Large intestine (tissue), 3 donors: ENCODE results near the gene COX7B2. TPM values are rescaled to one million over a fixed set of nuclear protein-coding genes. Genes with fewer than 3 reads are reported as not detected.

Experiments used
- DNase-seq, 2 donors: peaks; one replicate each; pipeline versions ENCODE4 v3.0.0 to v3.0.0-alpha.2; 2013
- H3K27ac ChIP-seq: one replicate; pipeline ENCODE4 v1.5.1; 2013; ENCODE audit warnings: low read length
- H3K27me3 ChIP-seq: 2 replicates; pipeline ENCODE4 v1.6.1; 2013; ENCODE audit warnings: low read length; ENCODE audit not compliant: control insufficient read depth, insufficient read depth
- H3K36me3 ChIP-seq: 2 replicates; pipeline ENCODE4 v1.6.1; 2013; ENCODE audit warnings: low read length; ENCODE audit not compliant: control insufficient read depth, insufficient read depth
- H3K4me1 ChIP-seq: one replicate; pipeline ENCODE4 v1.6.1; 2013; ENCODE audit warnings: low read length; ENCODE audit not compliant: control insufficient read depth, insufficient read depth
- H3K4me3 ChIP-seq: one replicate; pipeline ENCODE4 v1.5.1; 2013; ENCODE audit warnings: low read length
- H3K9me3 ChIP-seq: one replicate; pipeline ENCODE4 v1.6.1; 2013; ENCODE audit warnings: mild to moderate bottlenecking, low read depth, low read length, moderate library complexity; ENCODE audit not compliant: control insufficient read depth
- WGBS: methylation state at CpG from one replicate; pipeline ENCODE4 v1.1.5; 2013; ENCODE audit warnings: low lambda C conversion rate; ENCODE audit not compliant: insufficient coverage; 5-methylcytosine and 5-hydroxymethylcytosine counted together
- polyA plus RNA-seq: library from polyadenylated mRNA; unstranded; fragments of 120-200 nt; gene quantifications from one replicate; pipeline ENCODE4 v1.2.1, GENCODE V29; 2013

The COX7B2 gene
- polyA plus RNA-seq, 1 donor: not detected

GRCh38 chr4:46839128-46839527 is 69.9 kb downstream of the COX7B2 start:
- WGBS: no CpG with 5 or more reads among the region's 1 CpG
- H3K27ac ChIP-seq: no peak overlapping the region
- H3K36me3 ChIP-seq: no peaks in the 10 kb centered on the region
- H3K9me3 ChIP-seq: no peaks in the 10 kb centered on the region
- H3K27me3 ChIP-seq: no peaks in the 10 kb centered on the region
- no peak for DNase-seq
- H3K4me1 ChIP-seq: no peaks in the 10 kb centered on the region
- no peak overlapping the region for H3K4me3 ChIP-seq

DNA sequence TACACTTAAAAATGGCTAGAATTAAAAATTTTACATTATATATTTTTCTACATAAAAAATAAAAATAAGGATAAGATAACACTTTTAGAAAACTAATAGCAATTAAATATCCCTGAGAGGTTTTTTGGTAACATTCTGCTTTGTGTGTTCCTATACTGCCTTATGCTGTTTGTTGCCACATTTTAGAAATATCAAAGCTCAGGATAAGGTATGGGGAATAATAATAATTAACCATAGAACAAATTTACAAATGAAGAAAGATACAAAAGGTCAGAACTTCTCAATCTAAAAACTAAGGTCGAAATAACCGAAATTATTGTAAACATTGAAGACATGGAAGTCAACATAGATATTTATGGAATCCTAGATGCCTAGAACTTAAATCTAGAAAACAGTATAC is 71.4 kb downstream of the COX7B2 start:
- Histone ChIP-seq H3K27ac (no peak overlapping the region), H3K27me3 (no peaks in the 10 kb centered on the region), H3K36me3 (no peaks in the 10 kb centered on the region), H3K4me1 (no peaks in the 10 kb centered on the region), H3K4me3 (no peak overlapping the region), H3K9me3 (no peaks in the 10 kb centered on the region)
- no peak for DNase-seq
- 40% methylated on average over 1 of the region's 2 CpGs for WGBS

- no peaks in the 10 kb centered on the region for H3K9me3 ChIP-seq
- WGBS: 96% methylated on average over 3 of the region's 4 CpGs
- no peak for DNase-seq
These were observed 72.5 kb downstream of the COX7B2 start for GRCh38 chr4:46836584-46836983.

DNA sequence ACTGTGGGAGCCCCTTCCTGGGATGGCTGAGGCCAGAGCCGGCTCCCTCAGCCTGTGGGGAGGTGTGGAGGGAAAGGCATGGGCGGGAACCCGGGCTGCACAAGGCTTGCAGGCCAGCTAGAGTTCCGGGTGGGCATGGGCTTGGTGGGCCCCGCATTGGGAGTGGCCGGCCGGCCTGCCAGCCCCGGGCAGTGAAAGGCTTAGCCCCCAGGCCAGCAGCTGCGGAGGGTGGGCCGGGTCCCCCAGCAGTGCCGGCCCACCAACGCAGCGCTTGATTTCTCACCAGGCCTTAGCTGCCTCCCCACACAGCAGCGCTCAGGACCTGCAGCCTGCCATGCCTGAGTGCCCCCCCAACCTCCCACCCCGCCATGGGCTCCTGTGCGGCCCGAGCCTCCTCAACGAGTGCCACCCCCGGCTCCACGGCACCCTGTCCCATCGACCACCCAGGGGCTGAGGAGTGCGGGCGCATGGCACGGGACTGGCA is 78.0 kb downstream of the COX7B2 start:
- H3K27me3 ChIP-seq: no peaks in the 10 kb centered on the region
- no peak overlapping the region for H3K4me3 ChIP-seq

More at GRCh38 chr4:46836584-46836983, 72.5 kb downstream of the COX7B2 start:
- Histone ChIP-seq H3K36me3 (no peaks in the 10 kb centered on the region), H3K27me3 (no peaks in the 10 kb centered on the region), H3K27ac (no peak overlapping the region), H3K4me1 (no peaks in the 10 kb centered on the region), H3K4me3 (no peak overlapping the region)

GRCh38 chr4:46820154-46820553 is 88.9 kb downstream of the COX7B2 start:
- DNase-seq: no peak
- H3K36me3 ChIP-seq: no peaks in the 10 kb centered on the region
- no peak overlapping the region for H3K27ac ChIP-seq
- H3K9me3 ChIP-seq: no peaks in the 10 kb centered on the region
- no peak overlapping the region for H3K4me3 ChIP-seq
- no CpG with 5 or more reads among the region's 6 CpGs for WGBS
- no peaks in the 10 kb centered on the region for H3K27me3 ChIP-seq
- H3K4me1 ChIP-seq: no peaks in the 10 kb centered on the region

More for the DNA sequence above, 78.0 kb downstream of the COX7B2 start:
- H3K36me3 ChIP-seq: no peaks in the 10 kb centered on the region
- no CpG with 5 or more reads among the region's 24 CpGs for WGBS
- peaks cover 5% of the 10 kb centered on the region for H3K9me3 ChIP-seq
- H3K4me1 ChIP-seq: no peaks in the 10 kb centered on the region
- H3K27ac ChIP-seq: no peak overlapping the region
- no peak for DNase-seq

GRCh38 chr4:46819095-46819494 is 90.0 kb downstream of the COX7B2 start:
- H3K27ac ChIP-seq: no peak overlapping the region
- no peaks in the 10 kb centered on the region for H3K27me3 ChIP-seq
- no peaks in the 10 kb centered on the region for H3K36me3 ChIP-seq
- H3K4me3 ChIP-seq: no peak overlapping the region
- H3K4me1 ChIP-seq: no peaks in the 10 kb centered on the region
- WGBS: 80% methylated on average over 1 of the region's 3 CpGs
- no peak for DNase-seq
- no peaks in the 10 kb centered on the region for H3K9me3 ChIP-seq

GRCh38 chr4:46818604-46819003 is 90.4 kb downstream of the COX7B2 start:
- 100% methylated on average over 3 of the region's 4 CpGs for WGBS
- Histone ChIP-seq H3K27ac (no peak overlapping the region), H3K4me3 (no peak overlapping the region), H3K9me3 (no peaks in the 10 kb centered on the region), H3K36me3 (no peaks in the 10 kb centered on the region), H3K4me1 (no peaks in the 10 kb centered on the region), H3K27me3 (no peaks in the 10 kb centered on the region)
- no peak for DNase-seq

- WGBS: 100% methylated on average over 1 of the region's 1 CpG
- Histone ChIP-seq H3K27me3 (no peaks in the 10 kb centered on the region), H3K27ac (no peak overlapping the region), H3K4me1 (no peaks in the 10 kb centered on the region), H3K36me3 (no peaks in the 10 kb centered on the region), H3K9me3 (no peaks in the 10 kb centered on the region), H3K4me3 (no peak overlapping the region)
- DNase-seq: no peak
These were observed 91.2 kb downstream of the COX7B2 start for GRCh38 chr4:46817806-46818205.

DNA sequence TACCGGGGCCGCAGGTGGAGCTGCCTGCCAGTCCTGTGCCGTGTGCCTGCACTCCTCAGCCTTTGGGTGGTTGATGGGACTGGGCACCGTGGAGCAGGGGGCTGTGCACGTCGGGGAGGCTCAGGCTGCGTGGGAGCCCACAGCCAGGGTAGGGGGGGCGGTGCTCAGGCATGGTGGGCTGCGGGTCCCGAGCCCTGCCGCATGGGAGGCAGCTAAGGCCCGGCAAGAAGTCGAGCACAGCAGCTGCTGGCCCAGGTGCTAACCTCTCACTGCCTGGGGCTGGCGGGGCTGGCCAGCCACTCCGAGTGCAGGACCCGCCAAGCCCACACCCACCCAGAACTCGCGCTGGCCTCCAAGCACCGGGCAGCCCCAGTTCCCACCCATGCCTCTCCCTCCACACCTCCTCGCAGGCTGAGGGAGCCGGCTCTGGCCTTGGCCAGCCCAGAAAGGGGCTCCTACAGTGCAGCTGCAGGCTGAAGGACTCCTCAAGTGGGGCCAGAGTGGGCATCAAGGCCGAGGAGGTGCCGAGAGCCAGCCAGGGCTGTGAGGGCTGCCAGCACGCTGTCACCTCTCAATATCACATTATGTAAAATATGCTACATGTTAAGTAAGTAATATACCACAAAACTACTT is 104.1 kb downstream of the COX7B2 start:
- WGBS: no CpG with 5 or more reads among the region's 24 CpGs
- H3K27me3 ChIP-seq: no peaks in the 10 kb centered on the region
- H3K36me3 ChIP-seq: no peaks in the 10 kb centered on the region
- DNase-seq: no peak
- no peak overlapping the region for H3K4me3 ChIP-seq
- H3K4me1 ChIP-seq: no peaks in the 10 kb centered on the region
- H3K9me3 ChIP-seq: peaks cover 7% of the 10 kb centered on the region
- H3K27ac ChIP-seq: no peak overlapping the region

GRCh38 chr4:46793036-46793435 is 116.0 kb downstream of the COX7B2 start:
- Histone ChIP-seq H3K36me3 (no peaks in the 10 kb centered on the region), H3K4me1 (no peaks in the 10 kb centered on the region), H3K9me3 (no peaks in the 10 kb centered on the region), H3K27ac (no peak overlapping the region), H3K4me3 (no peak overlapping the region), H3K27me3 (no peaks in the 10 kb centered on the region)
- no peak for DNase-seq
- WGBS: no CpG with 5 or more reads among the region's 6 CpGs

DNA sequence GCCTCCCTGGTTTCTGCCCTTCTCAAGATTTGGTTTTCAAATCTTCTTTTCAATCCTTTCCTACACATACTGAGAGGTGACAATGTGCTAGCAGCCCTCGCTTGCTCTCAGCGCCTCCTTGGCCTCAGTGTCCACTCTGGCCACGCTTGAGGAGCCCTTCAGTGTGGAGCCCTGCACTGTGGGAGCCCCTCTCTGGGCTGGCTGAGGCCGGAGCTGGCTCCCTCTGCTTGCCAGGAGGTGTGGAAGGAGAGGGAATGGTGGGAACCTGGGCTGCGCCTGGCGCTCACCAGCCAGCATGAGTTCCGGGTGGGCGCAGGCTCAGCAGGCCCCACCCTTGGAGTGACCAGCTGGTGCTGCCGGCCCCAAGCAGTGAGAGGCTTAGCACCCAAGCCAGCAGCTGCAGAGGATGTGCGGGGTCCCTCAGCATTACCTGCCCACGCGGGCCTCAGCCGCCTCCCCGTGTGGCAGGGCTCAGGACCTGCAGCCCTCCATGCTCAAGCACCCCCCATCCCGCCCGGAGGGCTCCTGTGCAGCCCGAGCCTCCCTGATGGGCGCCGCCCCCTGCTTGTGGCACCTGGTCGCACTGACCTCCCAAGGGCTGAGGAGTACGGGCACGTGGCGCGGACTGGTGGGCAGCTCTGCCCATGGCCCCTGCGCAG is 127.5 kb downstream of the COX7B2 start:
- Histone ChIP-seq H3K36me3 (no peaks in the 10 kb centered on the region), H3K27me3 (no peaks in the 10 kb centered on the region), H3K27ac (no peak overlapping the region), H3K4me3 (no peak overlapping the region), H3K4me1 (no peaks in the 10 kb centered on the region), H3K9me3 (peaks cover 6% of the 10 kb centered on the region)
- no peak for DNase-seq
- WGBS: no CpG with 5 or more reads among the region's 25 CpGs
